ENCODE measurements around the gene ISM1.

ISM1 gene

GRCh38 chr20:13264907-13265306 lies 43.8 kb downstream of the ISM1 start:
- no peak overlapping the region for H3K4me3 ChIP-seq (ENCODE audit: low read depth, low read length)
- no peaks in the 10 kb centered on the region for H3K36me3 ChIP-seq (replicated peaks)
- no peaks in the 10 kb centered on the region for H3K27me3 ChIP-seq (replicated peaks)
- no peak overlapping the region for H3K27ac ChIP-seq
- no peak for TF ChIP-seq CTCF (IDR thresholded peaks at IDR 0.05; ENCODE audit: low read depth, low read length, missing control alignments)
- DNase-seq: no peak
- in situ Hi-C loops (cut with HindIII; ENCODE audit: low pct_ligation_motif_present, low sequenced_read_pairs): no loop called here

- no peak overlapping the region for H3K27ac ChIP-seq
- no peaks in the 10 kb centered on the region for H3K27me3 ChIP-seq (replicated peaks)
- H3K36me3 ChIP-seq (replicated peaks): no peaks in the 10 kb centered on the region
- in situ Hi-C loops (cut with HindIII; ENCODE audit: low pct_ligation_motif_present, low sequenced_read_pairs): no loop called here
- DNase-seq: no peak
- H3K4me3 ChIP-seq (ENCODE audit: low read depth, low read length): no peak overlapping the region
- no peak for TF ChIP-seq CTCF (IDR thresholded peaks at IDR 0.05; ENCODE audit: low read depth, low read length, missing control alignments)
Observed at GRCh38 chr20:13265941-13266340, 44.9 kb downstream of the ISM1 start.

GRCh38 chr20:13267231-13267630 lies 46.2 kb downstream of the ISM1 start:
- no peak overlapping the region for H3K4me3 ChIP-seq (ENCODE audit: low read depth, low read length)
- no peaks in the 10 kb centered on the region for H3K27me3 ChIP-seq (replicated peaks)
- no peak overlapping the region for H3K27ac ChIP-seq
- TF ChIP-seq CTCF (IDR thresholded peaks at IDR 0.05; ENCODE audit: low read depth, low read length, missing control alignments): no peak
- no peak for DNase-seq
- in situ Hi-C loops (cut with HindIII; ENCODE audit: low pct_ligation_motif_present, low sequenced_read_pairs): no loop called here
- H3K36me3 ChIP-seq (replicated peaks): no peaks in the 10 kb centered on the region

GRCh38 chr20:13268953-13269352 lies 47.9 kb downstream of the ISM1 start:
- Histone ChIP-seq H3K4me3 (ENCODE audit: low read depth, low read length) (no peak overlapping the region), H3K27me3 (replicated peaks) (no peaks in the 10 kb centered on the region), H3K36me3 (replicated peaks) (no peaks in the 10 kb centered on the region), H3K27ac (no peak overlapping the region)
- TF ChIP-seq CTCF (IDR thresholded peaks at IDR 0.05; ENCODE audit: low read depth, low read length, missing control alignments): no peak
- in situ Hi-C loops (cut with HindIII; ENCODE audit: low pct_ligation_motif_present, low sequenced_read_pairs): no loop called here
- no peak for DNase-seq

- no peak for TF ChIP-seq CTCF (IDR thresholded peaks at IDR 0.05; ENCODE audit: low read depth, low read length, missing control alignments)
- in situ Hi-C loops (cut with HindIII; ENCODE audit: low pct_ligation_motif_present, low sequenced_read_pairs): no loop called here
- Histone ChIP-seq H3K27ac (no peak overlapping the region), H3K27me3 (replicated peaks) (no peaks in the 10 kb centered on the region), H3K4me3 (ENCODE audit: low read depth, low read length) (no peak overlapping the region), H3K36me3 (replicated peaks) (no peaks in the 10 kb centered on the region)
- DNase-seq: no peak
Observed at GRCh38 chr20:13270211-13270610, 49.1 kb downstream of the ISM1 start.

GRCh38 chr20:13271098-13271497 lies 50.0 kb downstream of the ISM1 start:
- Histone ChIP-seq H3K27me3 (replicated peaks) (no peaks in the 10 kb centered on the region), H3K36me3 (replicated peaks) (no peaks in the 10 kb centered on the region), H3K27ac (no peak overlapping the region), H3K4me3 (ENCODE audit: low read depth, low read length) (no peak overlapping the region)
- DNase-seq: no peak
- TF ChIP-seq CTCF (IDR thresholded peaks at IDR 0.05; ENCODE audit: low read depth, low read length, missing control alignments): no peak
- in situ Hi-C loops (cut with HindIII; ENCODE audit: low pct_ligation_motif_present, low sequenced_read_pairs): no loop called here

All from brain microvascular endothelial cell (primary cell).